HG03378 (cell line): Measurements from ENCODE around the gene DECR2.

ENCODE experiments used
- ATAC-seq: cut with Tn5 transposase; IDR thresholded peaks from one replicate; pipeline ENCODE4 v1.9.1; 2021; ENCODE audit warnings: mild to moderate bottlenecking, moderate library complexity; ENCODE audit not compliant: unreplicated experiment

The DECR2 gene

DNA sequence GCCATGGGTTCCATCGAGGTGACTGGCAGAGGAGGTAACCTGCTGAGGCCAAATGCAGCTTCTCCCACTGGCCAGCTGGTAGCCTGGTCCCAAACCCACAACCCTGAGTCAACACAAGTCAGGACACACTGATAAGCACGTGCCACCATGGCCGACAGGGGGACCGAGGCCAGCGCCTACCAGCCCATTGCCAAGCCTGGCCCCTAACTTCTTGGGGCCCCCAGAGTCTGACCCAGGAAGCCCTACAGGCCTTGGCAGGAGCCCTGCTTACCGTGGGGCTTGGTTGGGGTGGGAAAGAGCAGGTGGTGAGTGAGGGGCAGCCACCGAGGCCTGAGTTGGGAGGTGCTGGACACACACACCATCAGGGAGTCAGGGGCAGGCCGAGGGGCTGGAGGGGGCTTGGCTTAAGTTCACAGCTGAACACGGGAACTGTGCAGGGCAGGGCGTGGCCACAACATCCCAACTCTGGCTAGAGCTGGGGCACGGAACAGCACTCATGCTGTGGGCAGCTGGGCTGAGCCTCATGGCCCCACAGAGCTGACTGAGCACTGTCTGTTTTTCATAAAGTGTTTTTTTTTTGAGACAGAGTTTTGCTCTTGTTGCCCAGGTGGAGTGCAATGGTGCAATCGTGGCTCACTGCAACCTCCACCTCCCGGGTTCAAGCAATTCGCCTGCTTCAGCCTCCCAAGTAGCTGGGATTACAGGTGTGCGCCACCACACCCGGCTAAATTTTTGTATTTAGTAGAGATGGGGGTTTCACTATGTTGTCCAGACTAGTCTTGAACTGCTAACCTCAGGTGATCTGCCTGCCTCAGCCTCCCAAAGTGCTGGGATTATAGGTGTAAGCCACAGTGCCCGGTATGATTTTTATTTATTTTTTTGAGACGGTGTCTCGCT, 36.8 kb upstream of the DECR2 start:
- no peak for ATAC-seq

- ATAC-seq = no peak
Observed at GRCh38 chr16:366476-366875, 35.2 kb upstream of the DECR2 start.

- ATAC-seq = no peak
Observed at GRCh38 chr16:367333-367903, 34.3 kb upstream of the DECR2 start.

GRCh38 chr16:368388-369158, 33.1 kb upstream of the DECR2 start:
- ATAC-seq = no peak

- no peak for ATAC-seq
Observed at GRCh38 chr16:369275-369865, 32.3 kb upstream of the DECR2 start.

DNA sequence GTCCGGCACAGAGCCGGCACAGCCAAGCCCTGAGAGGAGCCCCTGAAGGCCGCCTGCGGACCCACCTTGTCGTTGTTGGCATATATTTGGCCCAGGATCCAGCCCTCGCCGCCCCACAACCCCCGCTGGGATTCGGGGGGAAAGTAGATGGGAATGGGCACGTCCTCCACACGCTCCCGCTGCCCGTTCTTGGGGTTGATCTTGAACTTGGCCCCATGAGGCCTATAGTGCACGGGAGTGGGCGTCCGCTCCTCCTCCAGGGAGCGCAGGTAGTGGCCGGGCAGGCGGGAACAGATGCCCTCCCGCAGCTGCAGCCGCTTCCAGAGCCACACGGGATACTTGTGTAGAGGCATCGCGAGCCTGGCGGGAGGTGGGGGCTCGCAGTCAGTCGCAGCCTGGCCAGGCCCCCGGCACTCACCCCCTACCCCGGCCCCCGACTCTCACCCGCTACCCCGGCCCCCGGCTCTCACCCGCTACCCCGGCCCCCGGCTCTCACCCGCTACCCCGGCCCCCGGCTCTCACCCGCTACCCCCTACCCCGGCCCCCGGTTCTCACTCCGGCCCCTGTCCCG, 31.7 kb upstream of the DECR2 start:
- no peak for ATAC-seq

DNA sequence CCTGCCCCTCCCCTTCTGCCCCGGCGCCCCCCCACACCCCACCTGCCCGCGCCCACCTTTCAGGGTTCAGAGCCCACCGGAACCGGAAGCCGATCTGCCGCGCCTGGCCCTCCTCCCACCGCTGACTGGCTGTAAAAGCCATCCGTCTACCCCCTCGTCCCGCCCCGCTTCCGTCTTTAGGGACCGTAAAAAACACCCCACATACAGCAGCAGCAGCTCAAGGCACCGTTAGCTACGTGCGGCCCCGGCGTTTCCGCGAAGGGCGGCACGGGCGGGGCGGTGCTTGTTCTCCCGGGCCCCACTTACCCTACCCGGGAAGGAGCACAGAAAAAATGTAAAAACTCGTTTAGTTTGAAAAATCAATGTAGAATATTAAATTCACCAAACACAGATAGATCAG, 31.2 kb upstream of the DECR2 start, which contains the start of gene MRPL28:
Gene MRPL28 (minus strand): TSS at position 96 of the 400 bp plus-strand sequence. CDS start 320 bp downstream, outside the sequence.
- peak; percentile 51 for ATAC-seq

- ATAC-seq = no peak
Observed at GRCh38 chr16:370979-371514, 30.6 kb upstream of the DECR2 start.

DNA sequence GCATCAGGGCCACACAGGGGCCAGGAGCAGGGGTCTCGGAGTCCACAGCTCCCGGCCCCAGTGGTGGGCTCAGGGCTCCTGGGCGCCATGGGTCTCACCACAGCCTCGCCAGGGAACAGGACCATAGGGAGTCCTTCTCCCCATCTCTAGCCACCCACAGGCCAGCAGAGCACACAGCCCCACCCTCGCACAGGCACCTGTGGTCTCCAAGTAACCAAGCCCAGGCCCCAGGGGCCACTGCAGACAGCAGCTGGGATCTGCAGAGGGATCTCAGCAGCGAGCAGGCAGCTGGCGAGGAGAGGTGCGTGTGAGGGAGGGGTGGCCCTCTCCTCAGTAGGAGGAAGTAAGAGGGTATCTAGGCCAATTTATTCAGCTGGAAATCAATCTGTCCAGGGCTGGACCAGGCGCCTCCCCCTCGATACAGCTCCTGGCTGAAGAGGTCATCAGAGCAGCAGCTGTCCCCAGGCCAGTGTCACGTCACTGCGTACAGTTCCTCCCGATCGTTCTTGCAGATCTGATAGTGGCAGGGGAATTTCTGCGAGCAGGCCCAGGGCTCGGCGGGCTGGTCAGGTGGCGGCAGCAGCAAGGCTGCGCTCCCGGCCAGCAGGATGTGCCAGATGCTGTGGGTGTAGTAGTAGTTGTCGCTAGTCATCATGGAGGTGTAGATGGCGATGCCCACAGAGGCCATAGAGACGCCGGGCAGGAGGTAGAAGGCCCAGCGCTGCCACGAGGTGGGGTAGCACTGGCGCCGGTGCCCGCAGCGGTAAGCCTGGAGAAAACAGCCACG, 30.0 kb upstream of the DECR2 start:
- ATAC-seq = no peak

GRCh38 chr16:372302-372983, 29.2 kb upstream of the DECR2 start:
- ATAC-seq = no peak

GRCh38 chr16:373020-373598, 28.6 kb upstream of the DECR2 start:
- ATAC-seq = no peak

DNA sequence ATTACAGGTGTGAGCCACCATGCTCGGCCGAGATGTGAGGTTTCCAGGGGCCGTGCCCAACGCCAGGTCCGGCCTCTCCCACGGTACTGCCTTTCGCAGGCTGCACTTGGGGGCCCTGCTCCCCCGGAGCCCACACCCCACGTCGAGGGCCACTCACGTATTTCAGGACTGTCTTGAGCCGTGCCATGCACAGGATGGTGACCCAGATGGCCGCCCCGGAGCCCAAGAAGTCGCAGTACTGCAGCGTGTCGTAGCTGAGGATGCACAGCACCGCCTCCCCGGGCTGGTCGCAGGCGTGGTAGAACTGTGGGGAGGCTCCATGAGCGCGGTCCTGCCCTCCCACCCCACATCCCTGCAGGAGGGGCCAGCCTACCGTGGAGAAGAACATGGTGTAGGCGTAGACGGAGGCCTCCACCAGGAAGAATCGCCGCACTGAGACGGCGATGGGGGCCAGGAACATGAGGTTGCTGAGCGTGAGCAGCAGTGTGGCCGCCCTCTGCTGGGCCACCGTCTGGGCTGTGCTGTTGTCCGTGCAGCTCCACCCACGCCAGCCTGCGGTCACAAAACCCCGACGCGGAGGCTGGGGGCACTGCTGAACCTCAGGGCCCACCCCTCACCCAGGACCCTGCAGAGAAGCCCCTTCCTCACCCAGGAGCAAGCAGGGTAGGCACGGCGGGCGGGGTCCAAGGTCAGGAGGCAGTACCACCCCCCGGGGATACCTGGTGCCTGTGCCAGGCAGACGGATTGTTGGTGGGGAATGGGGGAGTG, 27.7 kb upstream of the DECR2 start:
- ATAC-seq = no peak

DNA sequence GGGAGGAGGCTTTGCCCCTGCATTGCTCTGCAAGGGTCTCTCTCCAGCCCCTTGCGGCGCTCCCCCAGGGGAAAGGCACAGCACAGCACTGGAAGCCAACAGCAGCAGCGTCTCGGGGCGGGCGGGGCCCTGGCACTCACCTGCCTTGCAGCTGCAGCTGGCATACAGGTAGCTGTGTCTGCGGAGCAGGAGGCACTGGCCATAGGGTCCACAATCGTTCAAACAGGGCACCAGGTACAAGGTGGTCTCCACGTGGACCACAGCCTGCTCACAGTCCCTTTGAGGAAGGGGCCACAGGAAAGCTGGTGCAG, 27.1 kb upstream of the DECR2 start:
- ATAC-seq = no peak

GRCh38 chr16:375212-375611, 26.5 kb upstream of the DECR2 start:
- ATAC-seq = no peak

DNA sequence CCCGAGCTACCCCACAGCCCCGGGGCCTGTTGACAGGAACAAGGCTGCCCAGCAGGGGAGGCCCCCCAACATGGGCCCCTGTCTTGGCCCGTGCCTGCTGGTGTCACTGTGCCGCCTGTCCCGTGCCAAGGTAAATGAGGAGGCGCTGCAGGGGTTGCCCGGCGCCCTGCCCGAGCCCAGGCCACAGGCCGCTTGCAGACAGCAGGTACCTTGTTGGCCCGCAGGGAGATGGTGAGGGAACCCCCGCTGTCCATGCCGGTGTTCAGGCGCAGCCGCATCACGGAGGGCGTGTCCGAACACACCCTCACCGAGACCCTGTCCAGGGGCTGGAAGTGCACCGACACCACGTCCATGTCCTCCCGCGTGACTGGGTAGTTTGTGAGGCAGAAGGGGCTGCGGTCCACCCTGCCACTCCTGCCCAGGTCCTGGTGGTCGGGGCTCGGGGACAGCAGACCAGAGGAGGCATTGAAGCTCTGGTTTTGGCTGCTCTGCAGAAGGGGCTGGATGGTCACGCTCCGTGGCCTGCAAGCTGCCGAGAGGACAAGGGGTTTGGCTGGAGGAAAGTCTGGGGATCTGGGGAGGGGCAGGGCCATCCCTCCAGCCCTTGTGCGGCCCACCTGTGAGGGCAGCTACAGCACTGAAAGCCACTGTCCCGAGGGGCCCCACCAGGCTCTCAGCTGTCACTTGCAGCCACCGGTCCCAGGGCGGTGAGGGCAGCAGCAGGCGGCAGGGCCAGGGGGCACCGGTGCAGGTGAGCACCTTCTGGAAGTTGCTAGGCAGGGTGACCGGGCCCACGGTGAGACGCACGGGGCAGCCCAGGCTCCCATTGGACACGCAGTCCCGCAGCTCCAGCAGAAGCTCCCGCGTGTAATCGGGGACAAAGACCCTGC, 25.5 kb upstream of the DECR2 start:
- ATAC-seq = no peak

DNA sequence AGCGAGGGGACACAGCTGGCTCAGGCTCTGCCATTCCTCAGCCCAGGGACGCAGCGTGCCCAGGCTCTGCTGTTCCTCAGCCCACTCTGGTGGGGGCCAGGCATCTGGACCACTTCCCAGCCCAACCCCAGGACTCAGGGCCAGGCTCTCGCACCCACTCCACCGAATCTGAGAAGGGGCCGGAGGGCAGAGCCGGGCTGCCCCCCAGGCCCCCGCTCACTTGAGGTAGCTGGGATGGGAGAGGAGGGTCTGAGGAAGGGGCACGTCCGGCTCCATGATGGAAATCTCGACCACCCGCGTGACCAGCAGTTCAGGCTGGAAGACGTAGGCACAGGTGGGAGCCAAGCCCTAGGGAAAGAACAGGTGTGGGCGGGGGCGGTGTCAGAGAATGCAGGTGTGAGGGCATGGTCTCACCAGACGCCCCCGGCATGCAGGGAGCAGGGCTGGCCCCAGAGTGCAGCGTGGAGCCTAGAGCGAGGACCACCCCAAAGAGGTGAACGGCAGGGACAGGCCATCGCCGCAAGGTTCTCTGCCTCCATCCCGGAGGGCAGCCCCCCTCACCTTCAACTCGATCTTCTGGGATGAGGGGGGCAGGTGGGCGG, 24.8 kb upstream of the DECR2 start:
- ATAC-seq = no peak

DNA sequence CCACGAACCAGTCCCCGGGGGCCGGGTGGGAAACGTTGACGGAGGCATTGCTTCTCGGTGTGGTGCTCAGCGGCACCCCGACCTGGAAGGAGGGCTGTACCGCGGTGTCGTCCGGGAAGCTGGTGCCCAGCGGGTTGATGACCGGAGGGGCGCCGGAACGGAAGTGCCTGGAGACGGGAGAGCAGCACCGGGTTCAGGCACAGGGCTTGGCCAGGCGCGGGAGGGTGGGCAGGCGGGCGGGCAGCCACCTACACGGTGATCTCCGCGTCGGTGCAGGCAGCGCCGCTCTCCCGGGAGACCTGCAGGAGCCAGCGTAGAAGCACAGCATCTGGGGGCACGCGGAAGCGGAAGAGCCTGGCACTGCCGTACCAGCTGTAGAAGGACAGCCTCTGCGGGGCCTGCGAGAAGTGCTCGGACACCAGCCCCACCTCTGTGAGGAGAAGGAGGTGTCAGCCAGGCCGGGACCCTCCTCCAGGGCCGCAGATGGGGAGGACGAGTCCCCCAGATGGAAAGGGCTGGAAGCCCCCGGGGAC, 24.2 kb upstream of the DECR2 start:
- no peak for ATAC-seq
